Activated naive CD4-positive, alpha-beta T cell treated with anti-CD3 and anti-CD28 coated beads, Interleukin-2, amount 10 ng/mL, durations not matched to agents 7 days and 5 days (primary cell): ENCODE measurements around the gene XPNPEP1.

Experiments used
- CTCF ChIA-PET: fragments of 350-600 bp; sonication (Branson Sonifier 250); formaldehyde crosslinking; loops from one replicate; lab custom pipeline; 2021; ENCODE audit warnings: antibody characterized with exemption; lab: Charles Lee
- DNase-seq: peaks from one replicate; pipeline ENCODE4 v3.0.0-alpha.2; 2020
- H3K27ac Mint-ChIP-seq: one replicate; pipeline ENCODE4 v1.8.0; 2021; ENCODE audit warnings: mild to moderate bottlenecking, moderate library complexity, mixed read lengths
- H3K27me3 Mint-ChIP-seq: one replicate; pipeline ENCODE4 v1.8.0; 2021; ENCODE audit warnings: mild to moderate bottlenecking, mixed read lengths
- H3K36me3 Mint-ChIP-seq: one replicate; pipeline ENCODE4 v1.8.0; 2021; ENCODE audit warnings: mixed read lengths
- H3K4me1 Mint-ChIP-seq: one replicate; pipeline ENCODE4 v1.8.0; 2021; ENCODE audit warnings: mixed read lengths
- H3K4me3 Mint-ChIP-seq: one replicate; pipeline ENCODE4 v1.8.0; 2021; ENCODE audit warnings: mild to moderate bottlenecking, moderate library complexity, mixed read lengths
- H3K9me3 Mint-ChIP-seq: one replicate; pipeline ENCODE4 v1.8.0; 2021; ENCODE audit warnings: mixed read lengths

Gene XPNPEP1

GRCh38 chr10:109940117-109940516, 16.8 kb upstream of the XPNPEP1 start:
- CTCF ChIA-PET = interaction anchor here (3.0 kb wide), 1 partner anchor 56 kb away, joined by 9 read pairs; no protein-coding TSS in a partner anchor
- Mint-ChIP-seq H3K4me1 (peaks cover 21% of the 10 kb centered on the region), H3K27ac (no peak overlapping the region), H3K27me3 (peaks cover 3% of the 10 kb centered on the region), H3K4me3 (no peak overlapping the region), H3K9me3 (no peaks in the 10 kb centered on the region), H3K36me3 (no peaks in the 10 kb centered on the region)
- no peak for DNase-seq

- H3K27me3 Mint-ChIP-seq = peaks cover 3% of the 10 kb centered on the region
- H3K9me3 Mint-ChIP-seq = no peaks in the 10 kb centered on the region
- H3K36me3 Mint-ChIP-seq = no peaks in the 10 kb centered on the region
- peaks cover 28% of the 10 kb centered on the region for H3K4me1 Mint-ChIP-seq
- DNase-seq = no peak
- CTCF ChIA-PET = interaction anchor here (3.0 kb wide), 1 partner anchor 55 kb away, joined by 9 read pairs; no protein-coding TSS in a partner anchor
- H3K4me3 Mint-ChIP-seq = no peak overlapping the region
- H3K27ac Mint-ChIP-seq = peak overlapping the region; percentile 11
Measured at GRCh38 chr10:109939315-109939961, 16.1 kb upstream of the XPNPEP1 start.

GRCh38 chr10:109937460-109938065, 14.3 kb upstream of the XPNPEP1 start:
- Mint-ChIP-seq H3K4me3 (no peak overlapping the region), H3K27me3 (no peaks in the 10 kb centered on the region), H3K9me3 (no peaks in the 10 kb centered on the region), H3K27ac (no peak overlapping the region), H3K36me3 (no peaks in the 10 kb centered on the region), H3K4me1 (peaks cover 46% of the 10 kb centered on the region)
- no peak for DNase-seq
- CTCF ChIA-PET = interaction anchor here (0.6 to 3.0 kb wide), 5 partner anchors 11 to 55 kb away, joined by 3 to 9 read pairs (median 4); no protein-coding TSS in a partner anchor

GRCh38 chr10:109934958-109935793, 11.9 kb upstream of the XPNPEP1 start:
- H3K9me3 Mint-ChIP-seq = no peaks in the 10 kb centered on the region
- peaks cover 3% of the 10 kb centered on the region for H3K27me3 Mint-ChIP-seq
- peak; percentile 44 for DNase-seq
- H3K4me3 Mint-ChIP-seq = peak overlapping the region; percentile 70
- no peaks in the 10 kb centered on the region for H3K36me3 Mint-ChIP-seq
- H3K4me1 Mint-ChIP-seq = peaks cover 46% of the 10 kb centered on the region
- CTCF ChIA-PET = interaction anchor here (0.6 to 3.1 kb wide), 8 partner anchors 9 to 201 kb away, joined by 3 to 9 read pairs (median 4); no protein-coding TSS in a partner anchor
- H3K27ac Mint-ChIP-seq = peak overlapping the region; percentile 96

GRCh38 chr10:109933984-109934565, 10.8 kb upstream of the XPNPEP1 start:
- peak; percentile 62 for DNase-seq
- Mint-ChIP-seq H3K36me3 (no peaks in the 10 kb centered on the region), H3K27ac (peak overlapping the region; percentile 96), H3K4me1 (peaks cover 40% of the 10 kb centered on the region), H3K9me3 (no peaks in the 10 kb centered on the region), H3K4me3 (no peak overlapping the region), H3K27me3 (peaks cover 3% of the 10 kb centered on the region)
- CTCF ChIA-PET = interaction anchor here (0.6 to 3.1 kb wide), 10 partner anchors 8 to 82 kb away, joined by 3 to 9 read pairs (median 4); no protein-coding TSS in a partner anchor

GRCh38 chr10:109932968-109933367, 9.7 kb upstream of the XPNPEP1 start:
- Mint-ChIP-seq H3K9me3 (no peaks in the 10 kb centered on the region), H3K36me3 (no peaks in the 10 kb centered on the region), H3K4me3 (no peak overlapping the region), H3K27me3 (peaks cover 3% of the 10 kb centered on the region), H3K4me1 (peaks cover 40% of the 10 kb centered on the region), H3K27ac (no peak overlapping the region)
- CTCF ChIA-PET = interaction anchor here (1.0 to 3.1 kb wide), 2 partner anchors 24 to 37 kb away, joined by 3 to 9 read pairs; no protein-coding TSS in a partner anchor
- no peak for DNase-seq

- Mint-ChIP-seq H3K4me3 (no peak overlapping the region), H3K4me1 (peaks cover 40% of the 10 kb centered on the region), H3K36me3 (no peaks in the 10 kb centered on the region), H3K27ac (no peak overlapping the region), H3K9me3 (no peaks in the 10 kb centered on the region), H3K27me3 (peaks cover 9% of the 10 kb centered on the region)
- DNase-seq = no peak
- CTCF ChIA-PET = interaction anchor here (3.1 kb wide), 1 partner anchor 25 kb away, joined by 9 read pairs; no protein-coding TSS in a partner anchor
Measured at GRCh38 chr10:109932391-109932790, 9.1 kb upstream of the XPNPEP1 start.

- Mint-ChIP-seq H3K27ac (no peak overlapping the region), H3K4me1 (peaks cover 35% of the 10 kb centered on the region), H3K9me3 (no peaks in the 10 kb centered on the region), H3K27me3 (peaks cover 15% of the 10 kb centered on the region), H3K4me3 (no peak overlapping the region), H3K36me3 (no peaks in the 10 kb centered on the region)
- CTCF ChIA-PET = interaction anchor here (1.5 kb wide), 1 partner anchor 47 kb away, joined by 3 read pairs; no protein-coding TSS in a partner anchor
- no peak for DNase-seq
Measured at GRCh38 chr10:109931163-109931562, 7.9 kb upstream of the XPNPEP1 start.

- no peak for DNase-seq
- H3K9me3 Mint-ChIP-seq = no peaks in the 10 kb centered on the region
- peaks cover 25% of the 10 kb centered on the region for H3K27me3 Mint-ChIP-seq
- H3K4me3 Mint-ChIP-seq = no peak overlapping the region
- peaks cover 21% of the 10 kb centered on the region for H3K4me1 Mint-ChIP-seq
- no peaks in the 10 kb centered on the region for H3K36me3 Mint-ChIP-seq
- CTCF ChIA-PET = interaction anchor here (1.0 kb wide), 1 partner anchor 46 kb away, joined by 3 read pairs; no protein-coding TSS in a partner anchor
- no peak overlapping the region for H3K27ac Mint-ChIP-seq
Measured at GRCh38 chr10:109929501-109930219, 6.3 kb upstream of the XPNPEP1 start.

- Mint-ChIP-seq H3K4me3 (no peak overlapping the region), H3K27me3 (peaks cover 25% of the 10 kb centered on the region), H3K36me3 (no peaks in the 10 kb centered on the region), H3K4me1 (peaks cover 20% of the 10 kb centered on the region), H3K27ac (no peak overlapping the region), H3K9me3 (no peaks in the 10 kb centered on the region)
- DNase-seq = no peak
- CTCF ChIA-PET = no interaction called here
Measured at GRCh38 chr10:109928475-109928891, 5.2 kb upstream of the XPNPEP1 start.

GRCh38 chr10:109926825-109927224, 3.5 kb upstream of the XPNPEP1 start:
- H3K27ac Mint-ChIP-seq = no peak overlapping the region
- CTCF ChIA-PET = interaction anchor here (0.9 kb wide), 1 partner anchor 46 kb away, joined by 3 read pairs; no protein-coding TSS in a partner anchor
- H3K4me3 Mint-ChIP-seq = no peak overlapping the region
- peaks cover 25% of the 10 kb centered on the region for H3K27me3 Mint-ChIP-seq
- H3K36me3 Mint-ChIP-seq = peaks cover 3% of the 10 kb centered on the region
- no peaks in the 10 kb centered on the region for H3K9me3 Mint-ChIP-seq
- no peak for DNase-seq
- peaks cover 23% of the 10 kb centered on the region for H3K4me1 Mint-ChIP-seq

- DNase-seq = no peak
- Mint-ChIP-seq H3K27ac (no peak overlapping the region), H3K27me3 (peaks cover 24% of the 10 kb centered on the region), H3K4me1 (peaks cover 29% of the 10 kb centered on the region), H3K4me3 (no peak overlapping the region), H3K9me3 (no peaks in the 10 kb centered on the region), H3K36me3 (peaks cover 9% of the 10 kb centered on the region)
- CTCF ChIA-PET = interaction anchor here (0.8 to 1.1 kb wide), 3 partner anchors 8 to 53 kb away, joined by 3 read pairs; no protein-coding TSS in a partner anchor
Measured at GRCh38 chr10:109926061-109926745, 2.9 kb upstream of the XPNPEP1 start.
